HepG2 (cell line): ENCODE results near the gene TMEM127. TPM values are rescaled to one million over a fixed set of nuclear protein-coding genes. Genes with fewer than 3 reads are reported as not detected.
A peak's percentile ranks its signal among the peaks of the same experiment; 100 is the strongest.

ENCODE experiments used
- GATAD1 ChIP-seq: IDR thresholded peaks from 2 replicates; pipeline ENCODE4 v1.6.1; 2016; ENCODE audit warnings: missing genetic modification reagents, missing compliant biosample characterization
- HOXA9 ChIP-seq: sonication (generic); formaldehyde crosslinking; IDR thresholded peaks from 2 replicates; pipeline ENCODE4 v1.8.1; 2022; ENCODE audit warnings: missing genetic modification reagents, mild to moderate bottlenecking, moderate library complexity, borderline replicate concordance
- PITX1 ChIP-seq: sonication (generic); formaldehyde crosslinking; IDR thresholded peaks from 2 replicates; pipeline ENCODE4 v1.5.1; 2020; ENCODE audit warnings: mild to moderate bottlenecking, missing genetic modification reagents
- TSC22D2 ChIP-seq: sonication (generic); formaldehyde crosslinking; IDR thresholded peaks from 2 replicates; pipeline ENCODE4 v1.5.1; 2020; ENCODE audit warnings: missing genetic modification reagents, mild to moderate bottlenecking, borderline replicate concordance
- ZNF564 ChIP-seq: sonication (generic); formaldehyde crosslinking; IDR thresholded peaks from 2 replicates; pipeline ENCODE4 v1.8.1; 2023; ENCODE audit warnings: mild to moderate bottlenecking, missing genetic modification reagents
- polyA plus RNA-seq, 8 experiments: library from polyadenylated mRNA; depleted of rRNA in 3 of 8; stranded (reverse) in 7 of 8; unstranded in 1 of 8; fragments of >200 nt; fragmentation: Illumina TruSeq in 4 of 8; extraction: Trizol in 4 of 8; gene quantifications; 2 replicates each; pipeline versions ENCODE4 v1.2.1 to v1.2.3, GENCODE V29; 2011 to 2016; ENCODE audit warnings: low read depth in 4 of 8, missing spikeins in 1 of 8, mixed read lengths in 1 of 8; ENCODE audit not compliant: insufficient read depth in 1 of 8
- total RNA-seq, 5 experiments: library from RNA; depleted of rRNA; stranded (reverse); fragments of >200 nt; fragmentation: Illumina TruSeq; extraction: Trizol; gene quantifications; 2 replicates each; pipeline ENCODE4 v1.2.3, GENCODE V29; 2016; ENCODE audit warnings: low read depth in 1 of 5
- TF ChIP-seq, protein P1 (sequence below): sonication (generic); formaldehyde crosslinking; IDR thresholded peaks from 2 replicates; pipeline ENCODE4 v1.4.0; 2020; ENCODE audit warnings: missing genetic modification reagents
- TF ChIP-seq, protein P2 (sequence below): sonication (generic); formaldehyde crosslinking; IDR thresholded peaks from 2 replicates; pipeline ENCODE4 v1.4.0; 2020; ENCODE audit warnings: missing genetic modification reagents, mild to moderate bottlenecking, borderline replicate concordance
- TF ChIP-seq, protein P3 (sequence below): sonication (generic); formaldehyde crosslinking; conservative IDR thresholded peaks from 2 replicates; pipeline ENCODE4 v1.4.0; 2020; ENCODE audit warnings: missing genetic modification reagents
- TF ChIP-seq, protein P4 (sequence below): sonication (generic); formaldehyde crosslinking; IDR thresholded peaks from 2 replicates; pipeline ENCODE4 v1.9.0; 2022; ENCODE audit warnings: low read depth, missing genetic modification reagents
- TF ChIP-seq, protein P5 (sequence below): IDR thresholded peaks from 2 replicates; pipeline ENCODE4 v1.6.1; 2016; ENCODE audit warnings: missing compliant biosample characterization, missing genetic modification reagents, borderline replicate concordance

TMEM127 gene
- total and polyA plus RNA-seq, 2 of the 13 experiments (the other 11 are each of a cell fraction or from before 2014, with no cell fraction given): 21.5 to 33.9 TPM

DNA sequence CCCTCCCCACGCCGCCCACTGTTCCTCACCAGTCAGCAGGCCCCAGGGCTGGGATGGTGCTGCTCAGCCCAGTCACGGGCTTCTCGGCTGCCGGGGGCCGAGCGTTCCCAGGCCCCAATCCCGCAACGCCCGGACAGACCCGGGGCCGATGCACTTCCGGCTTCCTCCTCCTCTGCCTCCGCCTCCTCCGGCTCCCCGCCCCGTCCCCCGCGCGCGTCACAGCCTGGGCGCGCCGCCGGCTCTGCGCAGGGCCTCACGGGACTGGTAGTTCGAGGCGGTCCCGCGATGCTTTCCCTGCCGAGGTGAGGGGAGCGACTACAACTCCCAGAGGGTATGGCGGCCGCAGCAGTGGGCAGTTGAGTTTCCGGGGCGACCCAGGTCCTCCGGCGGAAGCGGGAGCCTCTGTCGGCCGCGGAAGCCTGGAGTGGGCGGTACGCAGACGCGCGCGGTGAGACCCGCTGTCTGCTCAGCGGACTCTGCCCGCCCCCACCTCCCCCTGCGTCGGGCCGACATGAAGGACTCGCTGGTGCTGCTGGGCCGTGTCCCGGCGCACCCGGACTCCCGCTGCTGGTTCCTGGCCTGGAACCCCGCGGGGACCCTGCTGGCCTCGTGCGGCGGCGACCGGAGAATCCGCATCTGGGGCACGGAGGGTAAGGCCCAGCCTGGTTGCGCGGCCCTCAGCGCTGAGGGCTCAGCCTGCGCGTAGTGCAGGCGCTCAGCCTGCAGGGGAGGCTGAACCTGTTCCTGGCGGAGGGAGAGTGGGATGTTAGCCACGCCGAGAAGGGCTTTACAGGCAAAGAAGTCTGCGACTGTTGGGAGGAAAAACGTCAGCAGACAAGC is at the start of gene TMEM127, which contains the start of gene CIAO1 (continued):
- TF ChIP-seq, protein P1, sequence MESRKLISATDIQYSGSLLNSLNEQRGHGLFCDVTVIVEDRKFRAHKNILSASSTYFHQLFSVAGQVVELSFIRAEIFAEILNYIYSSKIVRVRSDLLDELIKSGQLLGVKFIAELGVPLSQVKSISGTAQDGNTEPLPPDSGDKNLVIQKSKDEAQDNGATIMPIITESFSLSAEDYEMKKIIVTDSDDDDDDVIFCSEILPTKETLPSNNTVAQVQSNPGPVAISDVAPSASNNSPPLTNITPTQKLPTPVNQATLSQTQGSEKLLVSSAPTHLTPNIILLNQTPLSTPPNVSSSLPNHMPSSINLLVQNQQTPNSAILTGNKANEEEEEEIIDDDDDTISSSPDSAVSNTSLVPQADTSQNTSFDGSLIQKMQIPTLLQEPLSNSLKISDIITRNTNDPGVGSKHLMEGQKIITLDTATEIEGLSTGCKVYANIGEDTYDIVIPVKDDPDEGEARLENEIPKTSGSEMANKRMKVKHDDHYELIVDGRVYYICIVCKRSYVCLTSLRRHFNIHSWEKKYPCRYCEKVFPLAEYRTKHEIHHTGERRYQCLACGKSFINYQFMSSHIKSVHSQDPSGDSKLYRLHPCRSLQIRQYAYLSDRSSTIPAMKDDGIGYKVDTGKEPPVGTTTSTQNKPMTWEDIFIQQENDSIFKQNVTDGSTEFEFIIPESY (CRISPR knock-in tag): 0 out of 2 replicates have a peak, but pooled peaks have one; percentile 6
- TF ChIP-seq, protein P2, sequence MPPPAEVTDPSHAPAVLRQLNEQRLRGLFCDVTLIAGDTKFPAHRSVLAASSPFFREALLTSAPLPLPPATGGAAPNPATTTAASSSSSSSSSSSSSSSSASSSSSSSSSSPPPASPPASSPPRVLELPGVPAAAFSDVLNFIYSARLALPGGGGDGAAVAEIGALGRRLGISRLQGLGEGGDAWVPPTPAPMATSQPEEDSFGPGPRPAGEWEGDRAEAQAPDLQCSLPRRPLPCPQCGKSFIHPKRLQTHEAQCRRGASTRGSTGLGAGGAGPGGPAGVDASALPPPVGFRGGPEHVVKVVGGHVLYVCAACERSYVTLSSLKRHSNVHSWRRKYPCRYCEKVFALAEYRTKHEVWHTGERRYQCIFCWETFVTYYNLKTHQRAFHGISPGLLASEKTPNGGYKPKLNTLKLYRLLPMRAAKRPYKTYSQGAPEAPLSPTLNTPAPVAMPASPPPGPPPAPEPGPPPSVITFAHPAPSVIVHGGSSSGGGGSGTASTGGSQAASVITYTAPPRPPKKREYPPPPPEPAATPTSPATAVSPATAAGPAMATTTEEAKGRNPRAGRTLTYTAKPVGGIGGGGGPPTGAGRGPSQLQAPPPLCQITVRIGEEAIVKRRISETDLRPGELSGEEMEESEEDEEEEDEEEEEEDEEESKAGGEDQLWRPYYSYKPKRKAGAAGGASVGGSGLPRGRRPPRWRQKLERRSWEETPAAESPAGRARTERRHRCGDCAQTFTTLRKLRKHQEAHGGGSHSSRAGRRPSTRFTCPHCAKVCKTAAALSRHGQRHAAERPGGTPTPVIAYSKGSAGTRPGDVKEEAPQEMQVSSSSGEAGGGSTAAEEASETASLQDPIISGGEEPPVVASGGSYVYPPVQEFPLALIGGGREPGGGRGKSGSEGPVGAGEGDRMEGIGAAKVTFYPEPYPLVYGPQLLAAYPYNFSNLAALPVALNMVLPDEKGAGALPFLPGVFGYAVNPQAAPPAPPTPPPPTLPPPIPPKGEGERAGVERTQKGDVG: peak; percentile 86
- TF ChIP-seq TSC22D2 (CRISPR knock-in tag) (peak; percentile 68), HOXA9 (no peak), GATAD1 (CRISPR knock-in tag) (peak; percentile 95), PITX1 (CRISPR knock-in tag) (peak; percentile 72; the same call in 1 of the 2 replicates), ZNF564 (CRISPR knock-in tag) (peak; percentile 77; the same call in 1 of the 2 replicates)
- TF ChIP-seq, protein P3, sequence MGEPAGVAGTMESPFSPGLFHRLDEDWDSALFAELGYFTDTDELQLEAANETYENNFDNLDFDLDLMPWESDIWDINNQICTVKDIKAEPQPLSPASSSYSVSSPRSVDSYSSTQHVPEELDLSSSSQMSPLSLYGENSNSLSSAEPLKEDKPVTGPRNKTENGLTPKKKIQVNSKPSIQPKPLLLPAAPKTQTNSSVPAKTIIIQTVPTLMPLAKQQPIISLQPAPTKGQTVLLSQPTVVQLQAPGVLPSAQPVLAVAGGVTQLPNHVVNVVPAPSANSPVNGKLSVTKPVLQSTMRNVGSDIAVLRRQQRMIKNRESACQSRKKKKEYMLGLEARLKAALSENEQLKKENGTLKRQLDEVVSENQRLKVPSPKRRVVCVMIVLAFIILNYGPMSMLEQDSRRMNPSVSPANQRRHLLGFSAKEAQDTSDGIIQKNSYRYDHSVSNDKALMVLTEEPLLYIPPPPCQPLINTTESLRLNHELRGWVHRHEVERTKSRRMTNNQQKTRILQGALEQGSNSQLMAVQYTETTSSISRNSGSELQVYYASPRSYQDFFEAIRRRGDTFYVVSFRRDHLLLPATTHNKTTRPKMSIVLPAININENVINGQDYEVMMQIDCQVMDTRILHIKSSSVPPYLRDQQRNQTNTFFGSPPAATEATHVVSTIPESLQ (CRISPR knock-in tag): no peak
- TF ChIP-seq, protein P4, sequence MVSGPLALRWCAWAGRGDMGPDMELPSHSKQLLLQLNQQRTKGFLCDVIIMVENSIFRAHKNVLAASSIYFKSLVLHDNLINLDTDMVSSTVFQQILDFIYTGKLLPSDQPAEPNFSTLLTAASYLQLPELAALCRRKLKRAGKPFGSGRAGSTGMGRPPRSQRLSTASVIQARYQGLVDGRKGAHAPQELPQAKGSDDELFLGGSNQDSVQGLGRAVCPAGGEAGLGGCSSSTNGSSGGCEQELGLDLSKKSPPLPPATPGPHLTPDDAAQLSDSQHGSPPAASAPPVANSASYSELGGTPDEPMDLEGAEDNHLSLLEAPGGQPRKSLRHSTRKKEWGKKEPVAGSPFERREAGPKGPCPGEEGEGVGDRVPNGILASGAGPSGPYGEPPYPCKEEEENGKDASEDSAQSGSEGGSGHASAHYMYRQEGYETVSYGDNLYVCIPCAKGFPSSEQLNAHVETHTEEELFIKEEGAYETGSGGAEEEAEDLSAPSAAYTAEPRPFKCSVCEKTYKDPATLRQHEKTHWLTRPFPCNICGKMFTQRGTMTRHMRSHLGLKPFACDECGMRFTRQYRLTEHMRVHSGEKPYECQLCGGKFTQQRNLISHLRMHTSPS (CRISPR knock-in tag): peak; percentile 70; the same call in 1 of the 2 replicates
- TF ChIP-seq, protein P5, sequence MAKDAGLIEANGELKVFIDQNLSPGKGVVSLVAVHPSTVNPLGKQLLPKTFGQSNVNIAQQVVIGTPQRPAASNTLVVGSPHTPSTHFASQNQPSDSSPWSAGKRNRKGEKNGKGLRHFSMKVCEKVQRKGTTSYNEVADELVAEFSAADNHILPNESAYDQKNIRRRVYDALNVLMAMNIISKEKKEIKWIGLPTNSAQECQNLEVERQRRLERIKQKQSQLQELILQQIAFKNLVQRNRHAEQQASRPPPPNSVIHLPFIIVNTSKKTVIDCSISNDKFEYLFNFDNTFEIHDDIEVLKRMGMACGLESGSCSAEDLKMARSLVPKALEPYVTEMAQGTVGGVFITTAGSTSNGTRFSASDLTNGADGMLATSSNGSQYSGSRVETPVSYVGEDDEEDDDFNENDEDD: peak; percentile 87
